SK-N-SH (cell line): ENCODE results near the gene OPCML. TPM values are rescaled to one million over a fixed set of nuclear protein-coding genes. Genes with fewer than 3 reads are reported as not detected.

Source experiments
- CTCF ChIA-PET: fragments of 300-600, 350-600 bp; formaldehyde crosslinking; extraction: SDS; loops from one replicate; lab custom pipeline; 2021; lab: Yijun Ruan, JAX
- POLR2A ChIA-PET: fragments of 350-600 bp; sonication (Branson Sonifier 250); formaldehyde crosslinking; extraction: SDS; loops from one replicate; lab custom pipeline; 2020; ENCODE audit warnings: antibody characterized with exemption, inconsistent platforms; lab: Yijun Ruan, JAX
- DNase-seq: peaks from one replicate; pipeline ENCODE4 v3.0.0; 2012
- H2AFZ ChIP-seq: fragments of 200-600 bp; sonication (generic); 2 replicates; pipeline ENCODE4 v1.8.1; 2016; ENCODE audit warnings: antibody characterized with exemption, mild to moderate bottlenecking, low read depth
- H3F3A ChIP-seq: fragments of 200-600 bp; sonication (generic); replicated peaks from 2 replicates; pipeline ENCODE3; 2016; ENCODE audit warnings: antibody characterized with exemption, mild to moderate bottlenecking; ENCODE audit not compliant: insufficient read depth
- H3K27ac ChIP-seq, 2 experiments: fragments of 200-500 bp in 1 of 2; fragments of 200-600 bp in 1 of 2; sonication (Bioruptor generic) in 1 of 2; sonication (generic), shearing (Covaris generic) in 1 of 2; 2 replicates each; pipeline versions ENCODE4 v1.5.1 to v1.6.1; 2014 to 2016; ENCODE audit warnings: low read depth in 2 of 2, inconsistent platforms in 1 of 2, low read length in 1 of 2, mild to moderate bottlenecking in 1 of 2, mixed read lengths in 1 of 2
- H3K27me3 ChIP-seq: fragments of 200-600 bp; sonication (generic), shearing (Covaris generic); 2 replicates; pipeline ENCODE4 v1.6.1; 2016; ENCODE audit warnings: mixed run types; ENCODE audit not compliant: insufficient read depth
- H3K36me3 ChIP-seq, 2 experiments: fragments of 200-500 bp in 1 of 2; fragments of 200-600 bp in 1 of 2; sonication (Bioruptor generic) in 1 of 2; sonication (generic) in 1 of 2; replicated peaks in 1 of 2; 2 replicates each; pipeline versions ENCODE3 to v1.5.1; 2014 to 2016; ENCODE audit warnings: low read length in 1 of 2, mild to moderate bottlenecking in 1 of 2; ENCODE audit not compliant: insufficient read depth in 2 of 2, control insufficient read depth in 1 of 2
- H3K4me1 ChIP-seq, 2 experiments: fragments of 200-500 bp in 1 of 2; fragments of 200-600 bp in 1 of 2; sonication (Bioruptor generic) in 1 of 2; sonication (generic), shearing (Covaris generic) in 1 of 2; 2 replicates each; pipeline versions ENCODE4 v1.5.1 to v1.6.1; 2014 to 2016; ENCODE audit warnings: low read depth in 1 of 2, low read length in 1 of 2, mixed run types in 1 of 2; ENCODE audit not compliant: insufficient read depth in 2 of 2, control insufficient read depth in 1 of 2
- H3K4me2 ChIP-seq: fragments of 200-600 bp; sonication (generic), shearing (Covaris generic); 2 replicates; pipeline ENCODE4 v1.6.1; 2017; ENCODE audit warnings: mixed run types
- H3K4me3 ChIP-seq, 2 experiments: fragments of 200-500 bp in 1 of 2; fragments of 200-600 bp in 1 of 2; sonication (Bioruptor generic) in 1 of 2; sonication (generic), shearing (Covaris generic) in 1 of 2; 2 replicates each; pipeline versions ENCODE4 v1.5.1 to v1.8.1; 2014 to 2016; ENCODE audit warnings: low read depth in 2 of 2, inconsistent platforms in 1 of 2, low read length in 1 of 2, mild to moderate bottlenecking in 1 of 2, mixed read lengths in 1 of 2, moderate library complexity in 1 of 2
- H3K79me2 ChIP-seq: fragments of 200-600 bp; sonication (generic); 2 replicates; pipeline ENCODE4 v1.8.1; 2017; ENCODE audit warnings: mild to moderate bottlenecking; ENCODE audit not compliant: insufficient read depth
- H3K9ac ChIP-seq: fragments of 200-600 bp; sonication (generic); 2 replicates; pipeline ENCODE4 v1.6.1; 2017; ENCODE audit warnings: mixed run types
- H3K9me2 ChIP-seq: fragments of 200-600 bp; sonication (generic); 2 replicates; pipeline ENCODE4 v1.6.1; 2017; ENCODE audit warnings: mixed run types
- H3K9me3 ChIP-seq: fragments of 200-600 bp; sonication (generic); 2 replicates; pipeline ENCODE4 v1.6.1; 2017; ENCODE audit warnings: mixed run types, mild to moderate bottlenecking, moderate library complexity
- H4K20me1 ChIP-seq: fragments of 200-600 bp; sonication (generic); 2 replicates; pipeline ENCODE4 v1.6.1; 2017; ENCODE audit warnings: mild to moderate bottlenecking, mixed run types; ENCODE audit not compliant: insufficient read depth
- ELF1 ChIP-seq: IDR thresholded peaks from 2 replicates; pipeline ENCODE4 v1.4.0; 2012
- NRF1 ChIP-seq: IDR thresholded peaks from 2 replicates; pipeline ENCODE4 v1.6.1; 2012; ENCODE audit warnings: low read depth, mild to moderate bottlenecking, low read length
- RFX5 ChIP-seq: IDR thresholded peaks from 2 replicates; pipeline ENCODE4 v1.6.1; 2012; ENCODE audit warnings: mild to moderate bottlenecking, improper control_type of control experiment, low read length
- RXRA ChIP-seq: IDR thresholded peaks from 2 replicates; pipeline ENCODE4 v1.4.0; 2012; ENCODE audit warnings: low read depth, mild to moderate bottlenecking, borderline replicate concordance
- WGBS: methylation state at CpG from one replicate; pipeline ENCODE4 v1.1.6; 2017; ENCODE audit warnings: low lambda C conversion rate; 5-methylcytosine and 5-hydroxymethylcytosine counted together
- polyA plus RNA-seq, 3 experiments: library from polyadenylated mRNA; depleted of rRNA; stranded (reverse); fragments of >200 nt; gene quantifications; 2 replicates each; pipeline ENCODE4 v1.2.3, GENCODE V29; 2012
- TF ChIP-seq, protein P1 (sequence below): IDR thresholded peaks from 2 replicates; pipeline ENCODE4 v1.4.0; 2012; ENCODE audit warnings: low read depth
- TF ChIP-seq, protein P2 (sequence below): IDR thresholded peaks from 2 replicates; pipeline ENCODE4 v1.6.1; 2012; ENCODE audit warnings: mild to moderate bottlenecking, low read depth, low read length, moderate library complexity

Gene OPCML
- polyA plus RNA-seq, 1 of the 3 experiments (the other 2 are of a cell fraction), result not detected

DNA sequence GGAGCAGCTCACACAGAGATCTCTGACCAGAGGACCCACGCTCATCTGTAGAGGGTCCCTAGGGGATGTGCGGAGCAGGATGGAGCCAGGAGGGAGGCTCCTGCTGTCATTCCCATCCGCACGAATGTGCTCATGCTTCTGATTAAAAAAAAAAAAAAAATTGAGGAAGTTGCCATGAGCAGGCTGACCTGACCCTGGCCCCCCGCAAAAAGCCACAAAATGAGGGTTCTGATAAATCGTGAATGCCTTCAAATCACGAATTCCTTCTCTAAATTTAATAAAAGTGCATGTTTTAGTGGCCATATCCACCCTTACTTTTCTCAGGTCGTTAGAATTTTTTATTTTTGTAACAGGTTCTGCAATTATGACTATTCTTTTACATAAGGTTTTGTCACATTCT lies 378.2 kb downstream of the OPCML start:
- no peak overlapping the region for H3K9ac ChIP-seq
- H3K79me2 ChIP-seq, result no peaks in the 10 kb centered on the region
- H4K20me1 ChIP-seq, result no peaks in the 10 kb centered on the region
- no peak overlapping the region for H2AFZ ChIP-seq
- DNase-seq, result no peak
- H3K4me3 ChIP-seq, result no peak overlapping the region
- H3K4me1 ChIP-seq, result no peaks in the 10 kb centered on the region; a peak in 1 of 4 replicates
- POLR2A ChIA-PET, result no interaction called here
- H3K4me2 ChIP-seq, result no peak overlapping the region
- no peak overlapping the region for H3K27ac ChIP-seq
- no peaks in the 10 kb centered on the region for H3K27me3 ChIP-seq
- H3K9me2 ChIP-seq, result no peaks in the 10 kb centered on the region
- TF ChIP-seq RFX5 (no peak), RXRA (no peak)
- TF ChIP-seq, protein P1, sequence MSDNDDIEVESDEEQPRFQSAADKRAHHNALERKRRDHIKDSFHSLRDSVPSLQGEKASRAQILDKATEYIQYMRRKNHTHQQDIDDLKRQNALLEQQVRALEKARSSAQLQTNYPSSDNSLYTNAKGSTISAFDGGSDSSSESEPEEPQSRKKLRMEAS, result no peak
- TF ChIP-seq, protein P2, sequence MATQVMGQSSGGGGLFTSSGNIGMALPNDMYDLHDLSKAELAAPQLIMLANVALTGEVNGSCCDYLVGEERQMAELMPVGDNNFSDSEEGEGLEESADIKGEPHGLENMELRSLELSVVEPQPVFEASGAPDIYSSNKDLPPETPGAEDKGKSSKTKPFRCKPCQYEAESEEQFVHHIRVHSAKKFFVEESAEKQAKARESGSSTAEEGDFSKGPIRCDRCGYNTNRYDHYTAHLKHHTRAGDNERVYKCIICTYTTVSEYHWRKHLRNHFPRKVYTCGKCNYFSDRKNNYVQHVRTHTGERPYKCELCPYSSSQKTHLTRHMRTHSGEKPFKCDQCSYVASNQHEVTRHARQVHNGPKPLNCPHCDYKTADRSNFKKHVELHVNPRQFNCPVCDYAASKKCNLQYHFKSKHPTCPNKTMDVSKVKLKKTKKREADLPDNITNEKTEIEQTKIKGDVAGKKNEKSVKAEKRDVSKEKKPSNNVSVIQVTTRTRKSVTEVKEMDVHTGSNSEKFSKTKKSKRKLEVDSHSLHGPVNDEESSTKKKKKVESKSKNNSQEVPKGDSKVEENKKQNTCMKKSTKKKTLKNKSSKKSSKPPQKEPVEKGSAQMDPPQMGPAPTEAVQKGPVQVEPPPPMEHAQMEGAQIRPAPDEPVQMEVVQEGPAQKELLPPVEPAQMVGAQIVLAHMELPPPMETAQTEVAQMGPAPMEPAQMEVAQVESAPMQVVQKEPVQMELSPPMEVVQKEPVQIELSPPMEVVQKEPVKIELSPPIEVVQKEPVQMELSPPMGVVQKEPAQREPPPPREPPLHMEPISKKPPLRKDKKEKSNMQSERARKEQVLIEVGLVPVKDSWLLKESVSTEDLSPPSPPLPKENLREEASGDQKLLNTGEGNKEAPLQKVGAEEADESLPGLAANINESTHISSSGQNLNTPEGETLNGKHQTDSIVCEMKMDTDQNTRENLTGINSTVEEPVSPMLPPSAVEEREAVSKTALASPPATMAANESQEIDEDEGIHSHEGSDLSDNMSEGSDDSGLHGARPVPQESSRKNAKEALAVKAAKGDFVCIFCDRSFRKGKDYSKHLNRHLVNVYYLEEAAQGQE, result no peak
- no peaks in the 10 kb centered on the region for H3K36me3 ChIP-seq
- no peaks in the 10 kb centered on the region for H3K9me3 ChIP-seq
- H3F3A ChIP-seq, result no peaks in the 10 kb centered on the region
- CTCF ChIA-PET, result interaction anchor here (3.9 kb wide), 1 partner anchor 19 kb away, joined by 26 read pairs; no protein-coding TSS in a partner anchor
- WGBS, result 24% methylated on average over 8 of the region's 8 CpGs

DNA sequence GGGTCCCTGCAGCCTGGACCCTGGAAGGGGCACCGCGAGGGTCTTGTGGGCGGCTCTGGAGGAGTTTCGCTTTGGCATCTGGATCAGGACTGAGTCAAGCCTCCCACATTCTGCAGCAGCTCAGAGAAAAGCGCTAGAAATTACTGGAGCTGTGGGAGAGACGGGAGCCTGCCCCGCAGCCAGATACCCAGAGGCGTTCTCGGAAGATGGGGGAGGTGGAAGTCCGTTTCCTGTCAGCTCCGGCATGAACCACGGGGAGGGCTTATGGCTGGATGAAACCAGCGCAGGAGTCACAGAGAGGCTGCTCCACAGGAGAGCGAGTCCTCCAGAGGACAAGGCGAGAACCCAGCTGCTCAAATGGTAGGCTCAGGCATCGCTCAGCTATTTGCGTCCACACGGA lies 379.3 kb downstream of the OPCML start:
- Histone ChIP-seq H3K4me1 (no peaks in the 10 kb centered on the region; a peak in 1 of 4 replicates), H3K27ac (no peak overlapping the region), H4K20me1 (no peaks in the 10 kb centered on the region), H2AFZ (no peak overlapping the region), H3K36me3 (no peaks in the 10 kb centered on the region), H3K9me2 (no peaks in the 10 kb centered on the region), H3K4me2 (no peak overlapping the region), H3K4me3 (no peak overlapping the region), H3K79me2 (no peaks in the 10 kb centered on the region), H3K27me3 (no peaks in the 10 kb centered on the region), H3K9me3 (no peaks in the 10 kb centered on the region), H3F3A (no peaks in the 10 kb centered on the region)
- WGBS, result 34% methylated on average over 15 of the region's 18 CpGs
- POLR2A ChIA-PET, result no interaction called here
- CTCF ChIA-PET, result interaction anchor here (0.8 to 0.9 kb wide), 3 partner anchors 10 to 12 kb away, joined by 3 to 6 read pairs (median 4); no protein-coding TSS in a partner anchor
- no peak for TF ChIP-seq NRF1
- TF ChIP-seq, all 33 proteins: peak for 0
- no peak for DNase-seq
- H3K9ac ChIP-seq, result no peak overlapping the region

DNA sequence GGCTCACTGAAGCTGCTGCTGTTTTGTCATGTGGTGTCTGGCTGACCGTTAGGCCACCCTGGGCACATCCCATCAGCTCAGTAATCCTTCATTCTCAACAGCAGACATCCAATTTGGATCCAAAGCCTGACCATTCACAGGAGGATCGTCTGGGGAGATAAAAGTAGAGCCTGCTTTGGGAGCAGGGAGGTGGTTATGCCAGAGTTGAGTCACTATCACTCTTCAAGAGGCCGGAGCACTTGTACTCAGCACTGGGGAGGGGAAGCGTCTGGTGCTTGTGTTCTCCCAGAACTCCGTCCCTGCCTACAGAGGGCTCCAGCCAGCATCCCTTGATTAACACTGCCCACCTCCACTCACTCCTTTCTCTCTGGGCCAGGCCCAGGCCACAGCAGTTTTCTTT lies 382.6 kb downstream of the OPCML start:
- Histone ChIP-seq H3K9me3 (no peaks in the 10 kb centered on the region), H3K4me2 (no peak overlapping the region), H3K79me2 (no peaks in the 10 kb centered on the region), H3K9ac (no peak overlapping the region), H3K9me2 (no peaks in the 10 kb centered on the region), H2AFZ (no peak overlapping the region), H3K4me3 (no peak overlapping the region), H4K20me1 (no peaks in the 10 kb centered on the region), H3K4me1 (no peaks in the 10 kb centered on the region; a peak in 1 of 4 replicates), H3K27me3 (no peaks in the 10 kb centered on the region), H3K36me3 (no peaks in the 10 kb centered on the region), H3K27ac (no peak overlapping the region), H3F3A (no peaks in the 10 kb centered on the region)
- peak; percentile 15 for DNase-seq
- TF ChIP-seq RXRA, result no peak
- no peak for TF ChIP-seq ELF1
- CTCF ChIA-PET, result no interaction called here
- WGBS, result 15% methylated on average over 5 of the region's 5 CpGs
- POLR2A ChIA-PET, result no interaction called here
